ENCODE data around the gene SLCO2A1. TPM values are rescaled to one million over a fixed set of nuclear protein-coding genes. Genes with fewer than 3 reads are reported as not detected.

SLCO2A1 gene
- total RNA-seq, 4 donors from 2014 or later: 5.4 to 24.9 (median 9.2) TPM

DNA sequence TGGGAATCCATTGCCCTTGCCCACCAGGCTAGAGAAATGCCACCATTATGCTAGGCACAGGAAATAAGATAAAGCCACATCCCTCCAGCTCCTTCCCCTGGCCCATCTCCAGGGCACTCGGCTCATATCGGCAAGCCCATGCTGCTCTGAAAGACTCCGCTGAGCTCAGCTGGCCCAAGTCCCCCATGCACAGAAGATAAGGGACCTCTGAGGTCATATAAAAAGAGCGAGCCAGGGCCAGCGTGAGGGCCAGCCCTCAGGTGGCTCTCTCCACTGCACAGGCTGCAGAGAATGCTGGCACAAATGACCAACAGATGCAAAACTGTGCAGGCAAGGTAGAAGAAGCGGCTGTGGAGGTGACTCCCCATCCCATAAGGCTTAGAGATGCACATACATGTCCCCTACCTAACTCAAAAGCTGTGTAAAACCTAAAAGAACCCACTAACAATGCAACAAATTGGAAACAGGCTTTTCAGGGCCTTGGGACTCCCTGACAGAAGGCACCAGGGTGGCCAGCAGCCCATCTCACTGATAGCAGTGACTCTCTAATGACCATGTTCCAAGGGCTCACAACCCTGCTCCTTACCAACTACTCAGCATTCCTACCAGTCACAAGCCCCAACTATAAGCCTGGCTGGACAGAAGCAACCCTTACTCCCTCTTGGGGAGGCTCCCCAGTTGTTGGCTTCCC, 137.0 kb downstream of the SLCO2A1 start:
- 77 to 84% methylated on average over 6 of the region's 6 CpGs for WGBS, 2 donors
- intact Hi-C loops (cut with DNase I; ENCODE audit: low total_unique reads): no loop called here
- peak in 1 of 2 donors; percentile 34 for DNase-seq (ENCODE audit: low spot score in 2 of 2)
- TF ChIP-seq, protein P1, sequence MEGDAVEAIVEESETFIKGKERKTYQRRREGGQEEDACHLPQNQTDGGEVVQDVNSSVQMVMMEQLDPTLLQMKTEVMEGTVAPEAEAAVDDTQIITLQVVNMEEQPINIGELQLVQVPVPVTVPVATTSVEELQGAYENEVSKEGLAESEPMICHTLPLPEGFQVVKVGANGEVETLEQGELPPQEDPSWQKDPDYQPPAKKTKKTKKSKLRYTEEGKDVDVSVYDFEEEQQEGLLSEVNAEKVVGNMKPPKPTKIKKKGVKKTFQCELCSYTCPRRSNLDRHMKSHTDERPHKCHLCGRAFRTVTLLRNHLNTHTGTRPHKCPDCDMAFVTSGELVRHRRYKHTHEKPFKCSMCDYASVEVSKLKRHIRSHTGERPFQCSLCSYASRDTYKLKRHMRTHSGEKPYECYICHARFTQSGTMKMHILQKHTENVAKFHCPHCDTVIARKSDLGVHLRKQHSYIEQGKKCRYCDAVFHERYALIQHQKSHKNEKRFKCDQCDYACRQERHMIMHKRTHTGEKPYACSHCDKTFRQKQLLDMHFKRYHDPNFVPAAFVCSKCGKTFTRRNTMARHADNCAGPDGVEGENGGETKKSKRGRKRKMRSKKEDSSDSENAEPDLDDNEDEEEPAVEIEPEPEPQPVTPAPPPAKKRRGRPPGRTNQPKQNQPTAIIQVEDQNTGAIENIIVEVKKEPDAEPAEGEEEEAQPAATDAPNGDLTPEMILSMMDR (IDR thresholded peaks at IDR 0.05): no peak
- TF ChIP-seq POLR2A (IDR thresholded peaks at IDR 0.05): no peak
- H3K4me3 ChIP-seq (ENCODE audit: low read depth, poor library complexity, severe bottlenecking): no peak overlapping the region

DNA sequence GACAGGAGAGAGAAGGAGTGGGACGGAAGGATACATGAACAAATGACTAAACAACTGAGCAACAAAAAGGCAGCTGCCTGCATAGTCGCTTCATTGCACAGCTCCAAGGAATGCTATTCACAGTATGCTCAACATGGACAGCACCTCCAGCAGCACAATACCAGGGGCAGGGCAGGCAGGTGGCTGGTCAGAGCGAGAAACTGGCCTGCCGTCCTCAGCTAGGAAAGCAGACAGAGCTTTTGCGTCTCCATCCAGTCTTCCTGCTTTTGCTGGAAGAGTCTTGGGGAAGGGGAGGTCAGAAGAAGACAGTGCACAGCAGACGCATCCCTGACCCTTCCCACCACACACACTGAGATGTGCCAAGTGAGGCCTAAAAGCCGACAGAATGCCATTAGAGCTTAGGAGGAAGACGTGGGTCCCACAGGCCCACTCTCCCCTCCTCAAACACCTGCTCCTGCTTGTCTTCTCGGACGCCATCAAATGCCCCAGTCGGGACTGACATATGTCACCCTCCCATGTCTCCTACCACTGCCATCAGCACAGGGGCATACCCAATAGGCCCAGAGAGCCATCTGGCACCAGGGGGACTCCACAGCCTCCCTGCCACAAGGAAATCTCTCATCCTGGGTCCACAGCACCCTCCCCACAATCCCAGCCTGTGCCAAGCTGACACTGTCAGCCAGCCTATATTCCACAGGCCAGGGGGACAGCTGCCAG, 137.9 kb downstream of the SLCO2A1 start:
- intact Hi-C loops (cut with DNase I; ENCODE audit: low total_unique reads): no loop called here
- no peak for TF ChIP-seq POLR2A (IDR thresholded peaks at IDR 0.05)
- TF ChIP-seq, protein P1 (IDR thresholded peaks at IDR 0.05): no peak
- WGBS, 2 donors: 93 to 95% methylated on average over 11 of the region's 11 CpGs
- DNase-seq (ENCODE audit: low spot score in 2 of 2): peak in 1 of 2 donors; percentile 46
- H3K4me3 ChIP-seq (ENCODE audit: low read depth, poor library complexity, severe bottlenecking): no peak overlapping the region

DNA sequence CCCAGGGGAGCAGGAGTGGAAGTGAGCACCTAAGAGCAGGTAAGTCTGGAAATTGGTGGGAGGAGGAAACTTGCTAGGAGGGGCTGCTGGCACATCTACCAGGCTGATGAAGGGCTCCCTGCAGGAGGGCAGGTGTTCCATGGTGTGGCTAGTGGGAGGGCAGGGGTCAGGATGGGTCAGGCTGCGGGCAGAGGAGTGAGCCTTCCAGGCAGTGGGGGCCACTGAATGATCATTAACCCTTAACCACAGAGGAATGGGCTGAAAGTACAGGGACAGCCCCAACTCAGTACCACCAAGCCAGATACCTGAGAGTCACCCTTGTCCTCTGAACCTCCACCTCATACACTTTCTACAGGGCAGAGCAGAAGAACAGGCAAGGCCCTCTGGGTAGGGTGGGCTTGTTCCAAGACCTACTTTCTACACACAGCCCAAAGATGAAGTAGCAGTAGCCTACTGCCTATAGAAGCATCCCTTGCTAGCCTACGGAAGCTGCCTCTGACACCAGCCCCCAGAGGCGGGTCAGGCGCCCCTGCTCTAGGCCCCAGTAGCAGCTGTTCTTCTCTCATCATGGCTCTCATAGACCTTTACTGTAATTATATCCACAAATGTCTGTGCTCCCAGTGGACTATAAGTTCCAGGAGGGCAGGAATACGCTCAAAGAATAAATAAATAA, 138.6 kb downstream of the SLCO2A1 start:
- intact Hi-C loops (cut with DNase I; ENCODE audit: low total_unique reads): no loop called here
- TF ChIP-seq POLR2A (IDR thresholded peaks at IDR 0.05): no peak
- TF ChIP-seq, protein P1 (IDR thresholded peaks at IDR 0.05): no peak
- WGBS, 2 donors: 96 to 98% methylated on average over 5 of the region's 5 CpGs
- no peak overlapping the region for H3K4me3 ChIP-seq (ENCODE audit: low read depth, poor library complexity, severe bottlenecking)
- peak in 1 of 2 donors; percentile 37 for DNase-seq (ENCODE audit: low spot score in 2 of 2)

DNA sequence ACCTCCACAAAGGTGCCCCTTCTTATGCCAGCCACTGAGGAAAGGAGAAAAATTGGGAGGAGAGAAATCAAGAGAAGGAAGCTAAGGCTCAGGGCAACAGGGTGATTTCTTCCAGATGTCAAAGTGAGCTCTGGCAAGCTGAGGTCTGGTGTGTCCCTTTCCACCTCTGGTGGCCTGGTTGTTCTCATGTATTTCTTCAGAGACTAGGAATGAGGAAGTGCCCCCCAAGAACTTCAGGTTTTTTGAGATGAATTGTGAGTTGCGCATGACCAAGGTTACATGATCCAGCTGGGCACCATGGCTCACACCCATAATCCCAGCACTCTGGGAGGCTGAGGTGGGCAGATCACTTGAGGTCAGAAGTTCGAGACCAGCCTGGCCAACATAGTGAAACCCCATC, 139.7 kb downstream of the SLCO2A1 start:
- intact Hi-C loops (cut with DNase I; ENCODE audit: low total_unique reads): no loop called here
- peak in 1 of 2 donors; percentile 57 for DNase-seq (ENCODE audit: low spot score in 2 of 2)
- H3K4me3 ChIP-seq (ENCODE audit: low read depth, poor library complexity, severe bottlenecking): no peak overlapping the region
- 92 to 100% methylated on average over 2 of the region's 2 CpGs for WGBS, 2 donors
- TF ChIP-seq POLR2A (IDR thresholded peaks at IDR 0.05): no peak
- TF ChIP-seq, protein P1 (IDR thresholded peaks at IDR 0.05): no peak

DNA sequence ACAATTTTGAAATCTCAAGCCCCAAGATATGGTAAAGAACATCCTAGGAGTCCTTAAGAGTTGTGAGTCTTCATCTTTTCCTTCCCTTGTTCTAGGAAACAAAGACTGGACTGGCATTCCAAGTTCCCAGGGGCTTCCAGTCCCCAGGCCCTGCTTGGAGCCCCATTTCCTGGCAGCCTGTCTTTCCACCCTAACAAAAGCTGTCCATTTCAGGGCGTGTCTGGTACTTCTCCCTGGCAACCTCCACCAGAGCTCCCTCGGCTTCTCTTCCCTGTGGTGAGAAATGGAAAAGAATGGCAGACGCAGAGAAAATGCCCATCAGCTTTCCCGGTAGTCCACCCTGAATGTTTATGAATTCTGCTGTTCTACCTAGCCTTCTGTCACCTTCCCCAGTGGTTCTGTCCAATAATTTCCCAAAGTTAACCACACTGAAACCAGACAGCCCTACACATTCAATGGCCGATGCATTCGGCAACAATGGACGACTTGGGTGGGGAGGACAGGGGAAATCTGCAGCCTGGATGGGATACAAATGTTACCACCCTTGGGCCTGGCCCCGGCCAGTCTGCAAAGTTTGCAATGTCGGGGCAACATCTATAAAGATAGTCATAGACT, 140.9 kb downstream of the SLCO2A1 start:
- intact Hi-C loops (cut with DNase I; ENCODE audit: low total_unique reads): no loop called here
- 93 to 95% methylated on average over 9 of the region's 9 CpGs for WGBS, 2 donors
- DNase-seq (ENCODE audit: low spot score in 2 of 2): peak in 1 of 2 donors; percentile 58
- no peak overlapping the region for H3K4me3 ChIP-seq (ENCODE audit: low read depth, poor library complexity, severe bottlenecking)
- no peak for TF ChIP-seq POLR2A (IDR thresholded peaks at IDR 0.05)
- TF ChIP-seq, protein P1 (IDR thresholded peaks at IDR 0.05): no peak

All from lower leg skin (tissue), 4 donors.